ENCODE measurements around the gene GFI1.

- no peak for TF ChIP-seq CTCF (conservative IDR thresholded peaks at IDR 0.05)
- no peak for TF ChIP-seq ZFX (IDR thresholded peaks at IDR 0.05)
Measured at GRCh38 chr1:92466683-92467352, 19.9 kb downstream of the GFI1 start.
